ENCODE data around the gene TSNAXIP1. TPM values are rescaled to one million over a fixed set of nuclear protein-coding genes. Genes with fewer than 3 reads are reported as not detected.
"Not testable (repeated sequence)": the region's sequence is repeated elsewhere in the genome, so short reads cannot be mapped to it uniquely, and the experiment has no call there.

TSNAXIP1 gene
- total RNA-seq, 1 donor, result 1.8 TPM

GRCh38 chr16:67833415-67834241 is 26.9 kb downstream of the TSNAXIP1 start:
- Histone ChIP-seq H3K79me2 (ENCODE audit: insufficient read depth, low read length) (peaks cover 26% of the 10 kb centered on the region), H3K4me2 (ENCODE audit: insufficient read depth, low read length) (peak overlapping the region; percentile 90), H3K4me1 (ENCODE audit: insufficient read depth, low read length) (peaks cover 12% of the 10 kb centered on the region), H3K27ac (ENCODE audit: low read depth, low read length) (peak overlapping the region; percentile 76), H4K20me1 (ENCODE audit: insufficient read depth, low read length) (no peaks in the 10 kb centered on the region), H3K36me3 (ENCODE audit: insufficient read depth, low read length) (peaks cover 30% of the 10 kb centered on the region), H3K9me3 (ENCODE audit: low read depth, low read length) (no peaks in the 10 kb centered on the region), H3K27me3 (ENCODE audit: insufficient read depth, low read length) (no peaks in the 10 kb centered on the region), H2AFZ (ENCODE audit: low read length) (peak overlapping the region; percentile 97), H3K4me3 (ENCODE audit: insufficient read depth, low read length) (peak overlapping the region; percentile 81)
- TF ChIP-seq CTCF (IDR thresholded peaks at IDR 0.05; ENCODE audit: extremely low read depth, low read depth, low read length), result no peak
- DNase-seq (ENCODE audit: insufficient read length, low spot score, missing footprints), result peak; percentile 99

- DNase-seq (ENCODE audit: insufficient read length, low spot score, missing footprints), result no peak
- Histone ChIP-seq H3K4me1 (ENCODE audit: insufficient read depth, low read length) (peaks cover 12% of the 10 kb centered on the region), H3K36me3 (ENCODE audit: insufficient read depth, low read length) (peaks cover 27% of the 10 kb centered on the region), H2AFZ (ENCODE audit: low read length) (peak overlapping the region; percentile 97), H3K27me3 (ENCODE audit: insufficient read depth, low read length) (no peaks in the 10 kb centered on the region), H3K27ac (ENCODE audit: low read depth, low read length) (peak overlapping the region; percentile 76), H3K4me2 (ENCODE audit: insufficient read depth, low read length) (peak overlapping the region; percentile 90), H3K9me3 (ENCODE audit: low read depth, low read length) (no peaks in the 10 kb centered on the region), H4K20me1 (ENCODE audit: insufficient read depth, low read length) (no peaks in the 10 kb centered on the region), H3K79me2 (ENCODE audit: insufficient read depth, low read length) (peaks cover 26% of the 10 kb centered on the region), H3K4me3 (ENCODE audit: insufficient read depth, low read length) (peak overlapping the region; percentile 81)
- TF ChIP-seq CTCF (IDR thresholded peaks at IDR 0.05; ENCODE audit: extremely low read depth, low read depth, low read length), result no peak
Observed at GRCh38 chr16:67834242-67834614, 27.5 kb downstream of the TSNAXIP1 start.

DNA sequence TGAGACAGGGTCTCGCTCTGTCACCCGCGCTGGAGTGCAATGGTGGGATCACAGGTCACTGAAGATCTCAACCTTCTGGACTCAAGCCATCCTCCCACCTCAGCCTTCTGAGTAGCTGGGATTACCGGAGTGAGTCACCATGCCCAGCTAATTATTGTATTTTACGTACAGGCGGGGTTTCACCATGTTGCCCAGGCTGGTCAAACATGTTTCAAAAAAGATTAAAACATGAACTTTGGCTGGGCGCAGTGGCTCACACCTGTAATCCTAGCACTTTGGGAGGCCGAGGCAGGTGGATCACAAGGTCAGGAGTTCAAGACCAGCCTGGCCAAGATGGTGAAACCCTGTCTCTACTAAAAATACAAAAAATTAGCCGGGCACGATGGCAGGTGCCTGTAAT is 30.5 kb downstream of the TSNAXIP1 start:
- H3K36me3 ChIP-seq (ENCODE audit: insufficient read depth, low read length); H3K27me3 ChIP-seq (ENCODE audit: insufficient read depth, low read length); H3K4me2 ChIP-seq (ENCODE audit: insufficient read depth, low read length); H3K9me3 ChIP-seq (ENCODE audit: low read depth, low read length); DNase-seq (ENCODE audit: insufficient read length, low spot score, missing footprints); H4K20me1 ChIP-seq (ENCODE audit: insufficient read depth, low read length); H3K4me3 ChIP-seq (ENCODE audit: insufficient read depth, low read length); H2AFZ ChIP-seq (ENCODE audit: low read length); H3K27ac ChIP-seq (ENCODE audit: low read depth, low read length): not testable (repeated sequence)
- Histone ChIP-seq H3K79me2 (ENCODE audit: insufficient read depth, low read length) (peaks cover 18% of the 10 kb centered on the region), H3K4me1 (ENCODE audit: insufficient read depth, low read length) (peaks cover 16% of the 10 kb centered on the region)

DNA sequence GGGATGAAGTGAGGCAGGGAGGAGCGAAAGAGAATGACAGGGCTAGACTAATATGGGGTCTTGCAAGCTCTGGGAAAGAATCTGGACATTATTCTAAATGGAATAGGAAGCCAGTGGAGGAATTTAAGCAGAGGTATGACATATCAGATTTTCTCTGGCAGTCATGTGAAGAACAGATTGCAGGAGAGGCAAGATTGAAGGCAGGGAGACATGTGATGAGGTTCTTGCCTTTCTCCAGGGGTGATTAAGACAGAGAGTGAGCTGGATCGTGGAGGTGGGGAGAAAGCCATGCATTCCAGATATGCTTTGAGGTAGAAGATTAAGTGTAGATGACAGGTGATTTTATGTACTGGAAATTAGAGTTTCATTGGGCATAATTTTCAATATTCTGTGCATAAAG is 31.1 kb downstream of the TSNAXIP1 start:
- no peaks in the 10 kb centered on the region for H3K27me3 ChIP-seq (ENCODE audit: insufficient read depth, low read length)
- DNase-seq (ENCODE audit: insufficient read length, low spot score, missing footprints), result peak; percentile 65
- no peaks in the 10 kb centered on the region for H4K20me1 ChIP-seq (ENCODE audit: insufficient read depth, low read length)
- H3K4me3 ChIP-seq (ENCODE audit: insufficient read depth, low read length), result no peak overlapping the region
- H3K79me2 ChIP-seq (ENCODE audit: insufficient read depth, low read length), result peaks cover 13% of the 10 kb centered on the region
- H3K27ac ChIP-seq (ENCODE audit: low read depth, low read length), result no peak overlapping the region
- no peak for TF ChIP-seq CTCF (IDR thresholded peaks at IDR 0.05; ENCODE audit: extremely low read depth, low read depth, low read length)
- no peaks in the 10 kb centered on the region for H3K36me3 ChIP-seq (ENCODE audit: insufficient read depth, low read length)
- no peak overlapping the region for H2AFZ ChIP-seq (ENCODE audit: low read length)
- no peaks in the 10 kb centered on the region for H3K9me3 ChIP-seq (ENCODE audit: low read depth, low read length)
- H3K4me1 ChIP-seq (ENCODE audit: insufficient read depth, low read length), result peaks cover 13% of the 10 kb centered on the region
- no peak overlapping the region for H3K4me2 ChIP-seq (ENCODE audit: insufficient read depth, low read length)
